Measurements from ENCODE around the gene HNRNPLL.

GRCh38 chr2:38592951-38593350 is 9.8 kb downstream of the HNRNPLL start:
- TF ChIP-seq ZNF274 (IDR thresholded peaks at IDR 0.05; ENCODE audit: low read depth, low read length) (no peak), YY1 (IDR thresholded peaks at IDR 0.05; ENCODE audit: insufficient read depth, insufficient read length) (no peak), SUZ12 (IDR thresholded peaks at IDR 0.05; ENCODE audit: extremely low read depth, insufficient read depth, insufficient read length) (no peak)
